Activated T-helper 1 cell treated with anti-CD3 and anti-CD28 coated beads, Interleukin-2, amount 50 U/mL, for 16 hours (primary cell): ENCODE data around the gene APP.

ENCODE experiments used
- DNase-seq, 2 donors: peaks; one replicate each; pipeline ENCODE4 v3.0.0-alpha.2; 2020; ENCODE audit warnings: low read depth in 1 of 2, low spot score in 1 of 2

APP gene

GRCh38 chr21:25881524-25882376, 288.8 kb downstream of the APP start:
- DNase-seq: peak; percentile 9 to 21

- no peak for DNase-seq
Measured at GRCh38 chr21:25879203-25879602, 291.4 kb downstream of the APP start.

GRCh38 chr21:25878344-25878743, 292.2 kb downstream of the APP start:
- DNase-seq: no peak

GRCh38 chr21:25872271-25872670, 298.3 kb downstream of the APP start:
- no peak for DNase-seq

DNA sequence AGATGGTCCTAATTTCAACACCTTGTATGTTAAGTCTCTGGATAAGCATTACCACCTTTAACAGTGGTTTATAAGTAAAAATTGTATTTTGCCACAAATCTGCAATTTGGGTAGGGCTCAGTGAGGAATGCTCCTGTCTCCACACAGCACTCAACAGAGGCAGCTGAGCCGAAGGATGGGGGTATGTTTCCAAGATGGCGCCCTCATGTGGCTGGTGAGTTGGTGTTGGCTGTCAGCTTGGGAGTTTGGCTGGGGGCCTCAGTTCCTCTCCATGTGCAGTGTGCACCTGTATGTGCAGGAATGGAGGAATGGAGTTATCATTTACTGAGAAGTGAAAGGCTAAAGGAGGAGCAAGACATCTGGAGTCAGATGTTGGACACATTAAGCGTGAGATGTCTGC, 299.0 kb downstream of the APP start:
- DNase-seq: no peak

GRCh38 chr21:25870084-25870483, 300.5 kb downstream of the APP start:
- DNase-seq: no peak

DNA sequence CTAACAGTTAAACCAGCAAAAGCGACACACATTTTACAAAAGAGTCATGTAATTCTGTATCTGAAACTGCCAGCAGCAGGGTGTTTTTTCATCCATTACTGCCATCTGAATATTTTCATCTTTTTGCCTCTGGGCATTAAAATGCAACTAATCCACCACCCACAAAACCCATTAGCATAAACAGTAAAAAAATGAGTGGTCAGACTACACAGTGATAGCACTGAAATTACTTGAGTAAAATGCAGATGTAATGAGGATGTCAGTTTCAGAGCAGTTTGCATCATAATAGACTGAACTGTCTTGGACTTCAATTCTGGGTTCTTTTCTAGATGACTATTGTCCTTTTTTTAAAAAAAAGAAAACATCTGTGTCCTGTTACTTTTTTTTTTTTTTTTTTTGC, 303.5 kb downstream of the APP start:
- DNase-seq: no peak

DNA sequence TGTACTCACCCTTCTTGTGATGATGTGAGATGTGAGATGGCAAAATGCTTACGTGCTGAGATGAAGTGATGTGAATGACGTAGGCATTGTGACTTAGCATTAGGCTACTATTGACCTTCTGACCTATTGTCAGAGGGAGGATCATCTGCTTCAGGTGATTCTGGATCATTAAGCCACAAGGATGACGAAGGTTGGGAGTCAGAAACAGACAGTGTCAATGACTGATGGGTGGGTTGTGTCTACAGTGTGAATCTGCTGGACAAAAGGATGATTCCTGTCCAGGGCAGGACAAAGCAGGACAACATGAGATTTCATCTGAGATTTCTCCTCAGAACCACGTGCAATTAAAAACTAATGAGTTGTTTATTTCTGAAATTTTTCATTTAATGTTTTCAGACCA, 306.8 kb downstream of the APP start:
- DNase-seq: no peak

- DNase-seq: no peak
Measured at GRCh38 chr21:25863031-25863430, 307.5 kb downstream of the APP start.

DNA sequence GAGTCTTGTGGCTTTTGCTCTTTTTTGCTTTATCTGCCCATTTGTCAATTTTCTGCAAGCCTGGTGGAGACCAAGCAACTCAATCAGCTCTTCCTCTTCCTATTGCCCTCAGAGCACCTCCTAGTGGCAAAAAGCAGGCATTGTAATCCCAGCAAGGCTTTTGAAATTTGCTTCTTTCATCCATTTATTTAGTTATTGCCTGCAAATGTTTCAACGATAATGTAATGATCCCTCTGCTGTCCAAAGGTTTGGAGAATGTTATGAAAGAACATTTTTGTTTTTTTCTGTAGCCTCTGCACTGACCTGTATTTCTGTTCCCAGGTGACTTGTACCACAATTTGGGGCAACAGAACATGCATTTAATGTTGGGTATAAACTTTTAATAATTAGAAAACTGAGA, 308.0 kb downstream of the APP start:
- DNase-seq: no peak

DNA sequence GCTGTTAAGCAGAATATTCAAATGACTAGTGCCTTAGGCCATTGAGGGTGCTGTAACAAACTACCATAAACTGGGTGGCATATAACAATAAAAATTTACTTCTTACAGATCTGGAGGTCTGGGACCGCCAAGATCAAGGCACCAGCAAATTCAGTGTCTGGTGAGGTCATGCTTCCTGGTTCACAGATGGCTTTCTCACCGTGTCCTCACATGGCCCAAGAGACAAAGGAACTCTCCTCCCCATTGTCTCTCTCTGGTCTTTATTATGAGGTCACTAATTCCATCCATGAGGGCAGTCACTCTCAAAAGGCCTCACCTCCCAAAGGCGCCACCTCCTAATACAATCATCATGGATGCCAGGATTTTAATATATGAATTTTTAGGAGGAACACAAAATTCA, 308.5 kb downstream of the APP start:
- no peak for DNase-seq

- no peak for DNase-seq
Measured at GRCh38 chr21:25859235-25859929, 311.2 kb downstream of the APP start.

DNA sequence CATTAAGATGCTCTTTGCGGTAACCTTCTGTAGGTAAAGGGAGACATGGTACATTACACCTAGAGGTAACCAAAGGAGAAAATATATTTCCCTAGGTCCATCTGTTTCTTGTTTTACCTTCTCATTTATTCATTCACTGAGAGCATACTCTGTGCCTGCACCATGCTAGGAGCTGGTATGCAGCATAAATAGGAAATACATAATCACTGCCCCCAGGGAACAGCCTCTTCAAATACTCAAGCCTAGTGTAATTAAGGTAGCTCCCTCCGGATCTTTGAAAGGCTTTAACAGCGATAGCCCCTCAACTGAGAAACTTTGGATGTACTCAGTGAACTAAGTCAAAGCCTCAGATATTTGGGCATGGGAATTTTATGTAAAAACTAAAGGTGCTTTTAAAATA, 312.2 kb downstream of the APP start:
- DNase-seq: no peak

- DNase-seq: no peak
Measured at GRCh38 chr21:25857308-25858074, 313.1 kb downstream of the APP start.

GRCh38 chr21:25855576-25855975, 315.0 kb downstream of the APP start:
- no peak for DNase-seq

DNA sequence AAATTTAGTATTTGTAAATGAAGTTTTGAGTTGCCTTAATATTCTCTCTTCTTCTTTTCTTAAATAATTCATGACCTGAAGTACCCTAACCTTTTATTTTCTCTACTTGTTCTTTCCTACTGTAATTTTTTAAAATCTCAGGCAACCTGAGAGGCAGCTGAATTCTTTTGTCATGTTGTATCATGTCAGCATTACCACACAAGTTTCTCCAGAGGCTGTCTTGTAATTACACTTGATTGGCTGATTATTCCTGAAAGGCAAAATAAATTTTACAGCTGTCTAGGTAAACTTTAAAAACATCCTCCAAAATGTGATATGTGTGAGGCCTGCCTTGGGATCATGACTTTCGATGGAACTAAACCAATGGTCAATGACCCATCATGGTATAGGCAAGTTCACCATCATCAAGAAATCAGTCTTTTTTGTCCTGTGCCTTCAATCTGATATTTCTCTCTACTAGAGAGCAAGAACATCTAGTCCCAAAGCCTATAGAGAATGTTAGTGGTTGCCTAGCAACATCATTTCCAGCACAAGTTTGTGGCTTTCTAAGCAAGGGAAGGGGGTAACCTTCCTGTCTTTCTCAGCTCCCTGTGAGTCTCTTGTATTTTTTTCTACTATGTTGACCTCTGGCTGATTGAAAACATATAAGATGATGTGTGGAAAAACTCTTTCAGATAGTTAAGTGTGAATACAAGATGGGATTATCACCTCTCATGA, 320.3 kb downstream of the APP start:
- DNase-seq: no peak

DNA sequence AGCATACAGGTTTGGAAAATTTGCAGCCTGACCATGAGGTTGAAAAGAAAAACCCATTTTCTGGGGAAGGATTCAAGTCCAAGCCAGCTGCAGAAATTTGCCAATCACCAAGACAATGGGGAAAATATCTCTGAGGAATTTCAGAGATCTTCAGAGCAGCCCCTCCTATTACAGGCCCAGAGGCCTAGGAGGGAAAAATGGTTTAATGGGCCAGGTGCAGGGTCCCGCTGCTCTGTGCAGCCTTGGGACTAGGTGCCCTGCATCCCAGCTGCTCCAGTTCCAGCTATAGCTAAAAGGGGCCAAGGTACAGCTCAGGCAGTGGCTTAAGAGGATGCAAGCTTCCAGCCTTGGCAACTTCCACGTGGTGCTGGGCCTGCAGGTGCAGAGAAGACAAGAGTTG, 322.3 kb downstream of the APP start:
- DNase-seq: no peak

DNA sequence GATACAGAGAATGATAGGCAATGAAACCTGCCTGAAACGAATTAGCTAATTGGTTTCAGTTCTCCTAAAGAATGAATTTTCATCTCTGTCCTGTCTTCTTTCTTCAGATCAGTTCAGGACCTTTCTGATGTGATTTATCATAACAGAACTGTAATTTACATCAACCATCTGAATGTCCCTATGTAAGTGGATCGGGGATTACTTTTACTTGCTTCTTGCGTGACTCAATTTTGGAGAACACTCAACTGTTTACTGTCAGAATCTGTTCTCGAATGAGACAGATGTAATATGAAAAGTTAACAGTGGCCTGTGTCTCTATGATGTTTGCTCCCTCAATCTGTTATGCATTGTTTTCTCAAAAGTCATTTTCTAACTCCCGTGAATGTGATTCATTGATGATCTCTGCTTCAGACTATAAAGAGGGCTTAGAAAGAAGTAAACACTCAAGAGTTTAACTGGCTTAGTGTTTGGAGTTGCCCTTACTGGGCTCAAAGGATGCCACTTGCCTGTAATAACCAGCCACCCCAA, 324.8 kb downstream of the APP start:
- no peak for DNase-seq

DNA sequence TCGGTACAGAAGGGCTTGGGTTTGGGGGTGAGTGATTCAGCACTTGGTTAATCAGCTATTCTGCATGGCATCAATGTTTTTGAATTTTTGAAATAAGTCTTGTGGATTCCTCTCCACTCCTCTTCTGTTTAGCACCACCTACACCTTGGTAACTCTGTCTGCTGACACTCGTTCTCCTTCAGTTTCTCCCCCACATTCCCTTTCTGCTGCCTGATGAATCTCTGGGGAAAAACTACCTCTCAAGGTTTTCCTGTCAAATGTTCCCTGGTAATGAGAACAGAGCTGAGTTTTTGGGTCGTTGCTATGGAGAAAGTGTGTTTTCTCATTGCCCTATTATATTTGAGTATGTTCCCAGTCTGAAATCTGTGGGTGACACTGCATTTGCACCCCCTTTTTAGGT, 327.6 kb downstream of the APP start:
- DNase-seq: no peak

DNA sequence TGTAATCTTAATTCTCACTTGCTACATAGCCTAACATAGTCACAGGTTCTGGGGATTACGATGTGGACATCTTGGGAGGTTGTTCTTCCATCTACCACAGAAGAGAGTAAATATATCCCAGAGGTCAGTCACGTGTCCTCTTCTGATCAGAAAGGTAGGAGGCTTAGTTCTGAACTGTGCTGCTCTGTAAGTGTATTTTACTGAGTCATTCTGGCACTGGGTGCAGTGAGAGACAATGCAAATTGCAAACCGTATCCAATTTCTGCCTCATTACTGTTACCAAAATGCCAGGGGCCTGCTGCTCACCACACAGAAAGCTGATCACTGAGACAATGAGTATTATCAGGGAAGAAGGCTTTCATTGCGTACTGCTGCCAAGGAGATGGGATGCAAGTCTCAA, 331.8 kb downstream of the APP start:
- no peak for DNase-seq
